HG03571 (cell line): ENCODE measurements around the gene TMEM181.
"Not testable (repeated sequence)": the region's sequence is repeated elsewhere in the genome, so short reads cannot be mapped to it uniquely, and the experiment has no call there.

Experiments used
- ATAC-seq: cut with Tn5 transposase; IDR thresholded peaks from one replicate; pipeline ENCODE4 v1.9.1; 2021; ENCODE audit not compliant: unreplicated experiment

Gene TMEM181

GRCh38 chr6:158536891-158537798 is 22.7 kb upstream of the TMEM181 start:
- no peak for ATAC-seq

- no peak for ATAC-seq
These were observed 21.1 kb upstream of the TMEM181 start for GRCh38 chr6:158538741-158539140.

- no peak for ATAC-seq
These were observed 20.5 kb upstream of the TMEM181 start for GRCh38 chr6:158539413-158539812.

GRCh38 chr6:158539881-158540280 is 20.0 kb upstream of the TMEM181 start:
- ATAC-seq = no peak

GRCh38 chr6:158543606-158544185 is 16.2 kb upstream of the TMEM181 start:
- no peak for ATAC-seq

- ATAC-seq = no peak
These were observed 15.5 kb upstream of the TMEM181 start for GRCh38 chr6:158544428-158544827.

- no peak for ATAC-seq
These were observed 14.6 kb upstream of the TMEM181 start for GRCh38 chr6:158545043-158545966.

GRCh38 chr6:158548418-158549161 is 11.3 kb upstream of the TMEM181 start:
- ATAC-seq = no peak

- ATAC-seq = no peak
These were observed 7.7 kb upstream of the TMEM181 start for GRCh38 chr6:158552055-158552795.

- no peak for ATAC-seq
These were observed 7.1 kb upstream of the TMEM181 start for GRCh38 chr6:158552796-158553138.

- no peak for ATAC-seq
These were observed 5.1 kb upstream of the TMEM181 start for GRCh38 chr6:158554611-158555361.

GRCh38 chr6:158556113-158556512 is 3.8 kb upstream of the TMEM181 start:
- no peak for ATAC-seq

GRCh38 chr6:158557110-158557509 is 2.8 kb upstream of the TMEM181 start:
- ATAC-seq = not testable (repeated sequence)

- no peak for ATAC-seq
These were observed 2.0 kb upstream of the TMEM181 start for GRCh38 chr6:158557927-158558326.

GRCh38 chr6:158558415-158559306 is 1.2 kb upstream of the TMEM181 start:
- ATAC-seq = no peak

- no peak for ATAC-seq
These were observed 475 bp upstream of the TMEM181 start for GRCh38 chr6:158559338-158559894.

GRCh38 chr6:158560836-158561320 is 987 bp downstream of the TMEM181 start:
- no peak for ATAC-seq

GRCh38 chr6:158561321-158561884 is 1.5 kb downstream of the TMEM181 start:
- ATAC-seq = no peak
